SH-SY5Y (cell line): ENCODE measurements around the gene SARNP.

Source experiments
- GATA2 ChIP-seq: IDR thresholded peaks from 2 replicates; pipeline ENCODE4 v1.6.1; 2011; ENCODE audit warnings: mild to moderate bottlenecking, low read depth, low read length
- GATA3 ChIP-seq: IDR thresholded peaks from 2 replicates; pipeline ENCODE4 v1.6.1; 2011; ENCODE audit warnings: low read depth, mild to moderate bottlenecking, low read length, moderate library complexity

DNA sequence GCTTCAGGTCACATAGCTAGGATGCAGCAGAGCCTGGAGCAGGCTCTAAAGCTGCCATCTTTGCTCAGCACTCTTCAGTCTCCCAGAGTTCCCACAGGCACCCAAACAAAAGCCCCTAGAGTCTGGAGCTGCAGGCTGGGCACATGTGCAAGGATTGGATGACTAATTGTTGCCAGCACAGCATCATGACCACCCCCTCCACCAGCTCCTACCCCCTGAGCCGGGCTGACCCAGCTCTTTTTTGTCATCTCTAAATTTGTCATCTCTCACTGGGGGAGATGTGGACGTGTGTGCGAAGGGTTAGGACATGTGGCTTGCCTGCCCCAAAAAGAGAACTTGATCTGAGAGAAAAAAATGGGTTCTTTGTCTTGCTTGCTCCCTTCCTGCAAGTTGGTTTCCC, 29.5 kb upstream of the SARNP start:
- TF ChIP-seq GATA2: no peak
- TF ChIP-seq GATA3: no peak
